ENCODE data around the gene CLDN2. TPM values are rescaled to one million over a fixed set of nuclear protein-coding genes. Genes with fewer than 3 reads are reported as not detected.

Gene CLDN2
- total RNA-seq, 1 experiment from 2014 or later = not detected

- Histone ChIP-seq H3K27ac (no peak overlapping the region), H4K20me1 (ENCODE audit: insufficient read depth) (no peaks in the 10 kb centered on the region), H3K36me3 (ENCODE audit: low read depth) (no peaks in the 10 kb centered on the region), H3K9me2 (ENCODE audit: insufficient read depth) (no peaks in the 10 kb centered on the region), H3K9me3 (ENCODE audit: insufficient read depth, low read depth) (no peaks in the 10 kb centered on the region), H3K4me3 (no peak overlapping the region), H3F3A (ENCODE audit: insufficient read depth, low read depth) (peaks cover 12% of the 10 kb centered on the region; the same call in 1 of the 2 replicates), H2AFZ (no peak overlapping the region), H3K4me1 (replicated peaks; ENCODE audit: insufficient read depth) (peaks cover 28% of the 10 kb centered on the region), H3K79me2 (ENCODE audit: low read depth) (no peaks in the 10 kb centered on the region), H3K27me3 (ENCODE audit: insufficient read depth, low read depth) (no peaks in the 10 kb centered on the region), H3K4me2 (no peak overlapping the region)
- BruUV-seq (replicated peaks) = no TSS peak
- ChIA-PET CTCF (no interaction called here), POLR2A (ENCODE audit: unreplicated experiment) (no interaction called here)
- no peak for TF ChIP-seq CTCF (conservative IDR thresholded peaks at IDR 0.05)
- TF ChIP-seq EZH2 (IDR thresholded peaks at IDR 0.05; ENCODE audit: low read depth) = no peak
- intact Hi-C loops (cut with micrococcal nuclease; ENCODE audit: unreplicated experiment) = no loop called here
- no peak for DNase-seq
Observed at GRCh38 chrX:106936246-106936645, 16.0 kb downstream of the CLDN2 start.

GRCh38 chrX:106939566-106939965, 19.4 kb downstream of the CLDN2 start:
- ChIA-PET CTCF (no interaction called here), POLR2A (ENCODE audit: unreplicated experiment) (no interaction called here)
- no peak for DNase-seq
- Histone ChIP-seq H3K27ac (no peak overlapping the region), H3K4me2 (no peak overlapping the region), H3K9me2 (ENCODE audit: insufficient read depth) (no peaks in the 10 kb centered on the region), H3K9me3 (ENCODE audit: insufficient read depth, low read depth) (no peaks in the 10 kb centered on the region), H4K20me1 (ENCODE audit: insufficient read depth) (no peaks in the 10 kb centered on the region), H3K36me3 (ENCODE audit: low read depth) (no peaks in the 10 kb centered on the region), H3K4me1 (replicated peaks; ENCODE audit: insufficient read depth) (no peaks in the 10 kb centered on the region), H3K4me3 (no peak overlapping the region), H3K27me3 (ENCODE audit: insufficient read depth, low read depth) (no peaks in the 10 kb centered on the region), H2AFZ (no peak overlapping the region), H3F3A (ENCODE audit: insufficient read depth, low read depth) (no peaks in the 10 kb centered on the region), H3K79me2 (ENCODE audit: low read depth) (no peaks in the 10 kb centered on the region)
- BruUV-seq (replicated peaks) = no TSS peak
- no peak for TF ChIP-seq EZH2 (IDR thresholded peaks at IDR 0.05; ENCODE audit: low read depth)
- no peak for TF ChIP-seq CTCF (conservative IDR thresholded peaks at IDR 0.05)
- intact Hi-C loops (cut with micrococcal nuclease; ENCODE audit: unreplicated experiment) = no loop called here

- TF ChIP-seq CTCF (conservative IDR thresholded peaks at IDR 0.05) = no peak
- TF ChIP-seq EZH2 (IDR thresholded peaks at IDR 0.05; ENCODE audit: low read depth) = no peak
- Histone ChIP-seq H3K27me3 (ENCODE audit: insufficient read depth, low read depth) (no peaks in the 10 kb centered on the region), H4K20me1 (ENCODE audit: insufficient read depth) (no peaks in the 10 kb centered on the region), H3F3A (ENCODE audit: insufficient read depth, low read depth) (no peaks in the 10 kb centered on the region), H3K9me2 (ENCODE audit: insufficient read depth) (no peaks in the 10 kb centered on the region), H2AFZ (no peak overlapping the region), H3K36me3 (ENCODE audit: low read depth) (no peaks in the 10 kb centered on the region), H3K4me1 (replicated peaks; ENCODE audit: insufficient read depth) (no peaks in the 10 kb centered on the region), H3K4me3 (no peak overlapping the region), H3K27ac (no peak overlapping the region), H3K4me2 (no peak overlapping the region), H3K9me3 (ENCODE audit: insufficient read depth, low read depth) (no peaks in the 10 kb centered on the region), H3K79me2 (ENCODE audit: low read depth) (no peaks in the 10 kb centered on the region)
- no peak for DNase-seq
- no TSS peak for BruUV-seq (replicated peaks)
- ChIA-PET CTCF (no interaction called here), POLR2A (ENCODE audit: unreplicated experiment) (no interaction called here)
- intact Hi-C loops (cut with micrococcal nuclease; ENCODE audit: unreplicated experiment) = no loop called here
Observed at GRCh38 chrX:106940068-106940467, 19.9 kb downstream of the CLDN2 start.
